Central memory CD8-positive, alpha-beta T cell (primary cell): ENCODE measurements around the gene SHCBP1L.

Experiments
- ATAC-seq: fragments of 150-1000 bp; cut with Tn5 transposase; replicated peaks from 2 replicates; pipeline ENCODE4 v1.10.0; 2022; ENCODE audit warnings: mild to moderate bottlenecking, moderate FRiP score, moderate number of reproducible peaks; ENCODE audit not compliant: poor library complexity, severe bottlenecking; ENCODE audit errors: extremely low read depth
- DNase-seq, 2 donors: peaks; one replicate each; pipeline ENCODE4 v3.0.0; 2021; ENCODE audit warnings: low spot score in 2 of 2
- H3K27ac Mint-ChIP-seq: one replicate; pipeline ENCODE4 v1.8.0; 2022; ENCODE audit warnings: low read depth, mild to moderate bottlenecking, moderate library complexity, mixed read lengths
- H3K27me3 Mint-ChIP-seq: one replicate; pipeline ENCODE4 v1.8.0; 2022; ENCODE audit warnings: mixed read lengths
- H3K36me3 Mint-ChIP-seq: one replicate; pipeline ENCODE4 v1.8.0; 2022; ENCODE audit warnings: mild to moderate bottlenecking, moderate library complexity, mixed read lengths; ENCODE audit not compliant: insufficient read depth
- H3K4me1 Mint-ChIP-seq: one replicate; pipeline ENCODE4 v1.8.0; 2022; ENCODE audit warnings: mixed read lengths
- H3K4me3 Mint-ChIP-seq: one replicate; pipeline ENCODE4 v1.8.0; 2022; ENCODE audit warnings: mild to moderate bottlenecking, moderate library complexity, mixed read lengths
- H3K9me3 Mint-ChIP-seq: one replicate; pipeline ENCODE4 v1.8.0; 2022; ENCODE audit warnings: mixed read lengths

SHCBP1L gene

GRCh38 chr1:182977480-182977879 is 24.5 kb upstream of the SHCBP1L start:
- Mint-ChIP-seq H3K27me3 (peaks cover 9% of the 10 kb centered on the region), H3K4me3 (no peak overlapping the region), H3K27ac (no peak overlapping the region), H3K9me3 (no peaks in the 10 kb centered on the region), H3K36me3 (no peaks in the 10 kb centered on the region), H3K4me1 (no peaks in the 10 kb centered on the region)
- ATAC-seq (no peak), DNase-seq (no peak)

GRCh38 chr1:182974506-182975191 is 21.7 kb upstream of the SHCBP1L start:
- Mint-ChIP-seq H3K27ac (no peak overlapping the region), H3K27me3 (peaks cover 9% of the 10 kb centered on the region), H3K4me1 (no peaks in the 10 kb centered on the region), H3K36me3 (no peaks in the 10 kb centered on the region), H3K4me3 (no peak overlapping the region), H3K9me3 (no peaks in the 10 kb centered on the region)
- DNase-seq (no peak), ATAC-seq (no peak)

GRCh38 chr1:182972829-182973228 is 19.9 kb upstream of the SHCBP1L start:
- no peaks in the 10 kb centered on the region for H3K4me1 Mint-ChIP-seq
- no peak overlapping the region for H3K4me3 Mint-ChIP-seq
- ATAC-seq (no peak), DNase-seq (no peak)
- no peaks in the 10 kb centered on the region for H3K36me3 Mint-ChIP-seq
- no peaks in the 10 kb centered on the region for H3K9me3 Mint-ChIP-seq
- H3K27me3 Mint-ChIP-seq = peaks cover 9% of the 10 kb centered on the region
- no peak overlapping the region for H3K27ac Mint-ChIP-seq

- ATAC-seq (no peak), DNase-seq (no peak)
- no peaks in the 10 kb centered on the region for H3K9me3 Mint-ChIP-seq
- H3K4me1 Mint-ChIP-seq = no peaks in the 10 kb centered on the region
- H3K27me3 Mint-ChIP-seq = peaks cover 9% of the 10 kb centered on the region
- no peak overlapping the region for H3K4me3 Mint-ChIP-seq
- H3K27ac Mint-ChIP-seq = no peak overlapping the region
- H3K36me3 Mint-ChIP-seq = no peaks in the 10 kb centered on the region
These were observed 19.3 kb upstream of the SHCBP1L start for GRCh38 chr1:182972231-182972630.

GRCh38 chr1:182971219-182971618 is 18.3 kb upstream of the SHCBP1L start:
- no peaks in the 10 kb centered on the region for H3K4me1 Mint-ChIP-seq
- H3K36me3 Mint-ChIP-seq = no peaks in the 10 kb centered on the region
- DNase-seq = no peak
- H3K27ac Mint-ChIP-seq = no peak overlapping the region
- no peaks in the 10 kb centered on the region for H3K9me3 Mint-ChIP-seq
- ATAC-seq = no peak
- no peak overlapping the region for H3K4me3 Mint-ChIP-seq
- peaks cover 9% of the 10 kb centered on the region for H3K27me3 Mint-ChIP-seq

- Mint-ChIP-seq H3K36me3 (no peaks in the 10 kb centered on the region), H3K27me3 (peaks cover 9% of the 10 kb centered on the region), H3K9me3 (no peaks in the 10 kb centered on the region), H3K27ac (no peak overlapping the region), H3K4me1 (no peaks in the 10 kb centered on the region), H3K4me3 (no peak overlapping the region)
- DNase-seq = no peak
- no peak for ATAC-seq
These were observed 16.1 kb upstream of the SHCBP1L start for GRCh38 chr1:182968836-182969734.

GRCh38 chr1:182968151-182968741 is 15.3 kb upstream of the SHCBP1L start:
- DNase-seq = no peak

GRCh38 chr1:182965861-182966260 is 12.9 kb upstream of the SHCBP1L start:
- no peaks in the 10 kb centered on the region for H3K4me1 Mint-ChIP-seq
- DNase-seq (no peak), ATAC-seq (no peak)
- H3K36me3 Mint-ChIP-seq = no peaks in the 10 kb centered on the region
- no peaks in the 10 kb centered on the region for H3K9me3 Mint-ChIP-seq
- H3K27ac Mint-ChIP-seq = no peak overlapping the region
- H3K4me3 Mint-ChIP-seq = no peak overlapping the region
- peaks cover 16% of the 10 kb centered on the region for H3K27me3 Mint-ChIP-seq

More at GRCh38 chr1:182968151-182968741, 15.3 kb upstream of the SHCBP1L start:
- no peak overlapping the region for H3K4me3 Mint-ChIP-seq
- H3K9me3 Mint-ChIP-seq = no peaks in the 10 kb centered on the region
- H3K36me3 Mint-ChIP-seq = no peaks in the 10 kb centered on the region
- no peaks in the 10 kb centered on the region for H3K4me1 Mint-ChIP-seq
- no peak overlapping the region for H3K27ac Mint-ChIP-seq
- ATAC-seq = no peak
- H3K27me3 Mint-ChIP-seq = peaks cover 3% of the 10 kb centered on the region

GRCh38 chr1:182965096-182965495 is 12.1 kb upstream of the SHCBP1L start:
- DNase-seq (no peak), ATAC-seq (no peak)
- H3K4me3 Mint-ChIP-seq = no peak overlapping the region
- H3K4me1 Mint-ChIP-seq = no peaks in the 10 kb centered on the region
- H3K36me3 Mint-ChIP-seq = no peaks in the 10 kb centered on the region
- no peak overlapping the region for H3K27ac Mint-ChIP-seq
- H3K27me3 Mint-ChIP-seq = peaks cover 24% of the 10 kb centered on the region
- H3K9me3 Mint-ChIP-seq = no peaks in the 10 kb centered on the region

- peak; percentile 52 for ATAC-seq
- Mint-ChIP-seq H3K4me1 (no peaks in the 10 kb centered on the region), H3K27ac (no peak overlapping the region), H3K9me3 (no peaks in the 10 kb centered on the region), H3K27me3 (peaks cover 36% of the 10 kb centered on the region), H3K36me3 (no peaks in the 10 kb centered on the region), H3K4me3 (no peak overlapping the region)
- no peak for DNase-seq
These were observed 9.7 kb upstream of the SHCBP1L start for GRCh38 chr1:182962554-182963115.

- Mint-ChIP-seq H3K9me3 (no peaks in the 10 kb centered on the region), H3K4me1 (no peaks in the 10 kb centered on the region), H3K4me3 (no peak overlapping the region), H3K27me3 (peaks cover 59% of the 10 kb centered on the region), H3K36me3 (no peaks in the 10 kb centered on the region), H3K27ac (no peak overlapping the region)
- ATAC-seq (no peak), DNase-seq (no peak)
These were observed 7.1 kb upstream of the SHCBP1L start for GRCh38 chr1:182960046-182960445.

GRCh38 chr1:182957902-182958395 is 5.0 kb upstream of the SHCBP1L start:
- DNase-seq = no peak
- Mint-ChIP-seq H3K4me1 (no peaks in the 10 kb centered on the region), H3K27ac (no peak overlapping the region), H3K9me3 (no peaks in the 10 kb centered on the region), H3K27me3 (peaks cover 78% of the 10 kb centered on the region), H3K4me3 (no peak overlapping the region), H3K36me3 (no peaks in the 10 kb centered on the region)
- ATAC-seq = no peak
